ENCODE results near the gene SNED1.

The SNED1 gene

GRCh38 chr2:241061275-241061674, 62.9 kb downstream of the SNED1 start:
- no peaks in the 10 kb centered on the region for H3K9me3 Mint-ChIP-seq
- peaks cover 5% of the 10 kb centered on the region for H3K27me3 Mint-ChIP-seq (ENCODE audit: low read depth)
- H3K4me1 Mint-ChIP-seq (ENCODE audit: low read depth): peaks cover 3% of the 10 kb centered on the region
- peaks cover 1% of the 10 kb centered on the region for H3K36me3 Mint-ChIP-seq (ENCODE audit: low read depth)
- no peak overlapping the region for H3K4me3 Mint-ChIP-seq
- H3K27ac Mint-ChIP-seq: no peak overlapping the region

- H3K36me3 Mint-ChIP-seq (ENCODE audit: low read depth): peaks cover 1% of the 10 kb centered on the region
- no peaks in the 10 kb centered on the region for H3K9me3 Mint-ChIP-seq
- H3K4me1 Mint-ChIP-seq (ENCODE audit: low read depth): peaks cover 3% of the 10 kb centered on the region
- H3K27ac Mint-ChIP-seq: no peak overlapping the region
- peaks cover 3% of the 10 kb centered on the region for H3K27me3 Mint-ChIP-seq (ENCODE audit: low read depth)
- no peak overlapping the region for H3K4me3 Mint-ChIP-seq
Measured at GRCh38 chr2:241062389-241063092, 64.1 kb downstream of the SNED1 start.

- Mint-ChIP-seq H3K4me1 (ENCODE audit: low read depth) (peaks cover 3% of the 10 kb centered on the region), H3K27me3 (ENCODE audit: low read depth) (peaks cover 3% of the 10 kb centered on the region), H3K4me3 (no peak overlapping the region), H3K27ac (no peak overlapping the region), H3K9me3 (no peaks in the 10 kb centered on the region), H3K36me3 (ENCODE audit: low read depth) (peaks cover 1% of the 10 kb centered on the region)
Measured at GRCh38 chr2:241063093-241063551, 64.7 kb downstream of the SNED1 start.

GRCh38 chr2:241063587-241063986, 65.2 kb downstream of the SNED1 start:
- peaks cover 3% of the 10 kb centered on the region for H3K4me1 Mint-ChIP-seq (ENCODE audit: low read depth)
- H3K36me3 Mint-ChIP-seq (ENCODE audit: low read depth): peaks cover 1% of the 10 kb centered on the region
- H3K4me3 Mint-ChIP-seq: no peak overlapping the region
- no peak overlapping the region for H3K27ac Mint-ChIP-seq
- peaks cover 3% of the 10 kb centered on the region for H3K27me3 Mint-ChIP-seq (ENCODE audit: low read depth)
- no peaks in the 10 kb centered on the region for H3K9me3 Mint-ChIP-seq

GRCh38 chr2:241064008-241064801, 65.8 kb downstream of the SNED1 start:
- Mint-ChIP-seq H3K4me1 (ENCODE audit: low read depth) (peaks cover 3% of the 10 kb centered on the region), H3K36me3 (ENCODE audit: low read depth) (peaks cover 1% of the 10 kb centered on the region), H3K9me3 (no peaks in the 10 kb centered on the region), H3K27ac (peak overlapping the region; percentile 34), H3K27me3 (ENCODE audit: low read depth) (peaks cover 3% of the 10 kb centered on the region), H3K4me3 (peak overlapping the region; percentile 37)

GRCh38 chr2:241064802-241065354, 66.5 kb downstream of the SNED1 start:
- Mint-ChIP-seq H3K4me1 (ENCODE audit: low read depth) (peaks cover 3% of the 10 kb centered on the region), H3K27me3 (ENCODE audit: low read depth) (no peaks in the 10 kb centered on the region), H3K27ac (no peak overlapping the region), H3K36me3 (ENCODE audit: low read depth) (peaks cover 1% of the 10 kb centered on the region), H3K9me3 (no peaks in the 10 kb centered on the region), H3K4me3 (no peak overlapping the region)

GRCh38 chr2:241065355-241065803, 67.0 kb downstream of the SNED1 start:
- no peak overlapping the region for H3K4me3 Mint-ChIP-seq
- H3K36me3 Mint-ChIP-seq (ENCODE audit: low read depth): peaks cover 1% of the 10 kb centered on the region
- H3K27me3 Mint-ChIP-seq (ENCODE audit: low read depth): no peaks in the 10 kb centered on the region
- H3K4me1 Mint-ChIP-seq (ENCODE audit: low read depth): peaks cover 3% of the 10 kb centered on the region
- no peaks in the 10 kb centered on the region for H3K9me3 Mint-ChIP-seq
- H3K27ac Mint-ChIP-seq: no peak overlapping the region

- Mint-ChIP-seq H3K9me3 (no peaks in the 10 kb centered on the region), H3K36me3 (ENCODE audit: low read depth) (peaks cover 1% of the 10 kb centered on the region), H3K27me3 (ENCODE audit: low read depth) (no peaks in the 10 kb centered on the region), H3K4me3 (no peak overlapping the region), H3K27ac (no peak overlapping the region), H3K4me1 (ENCODE audit: low read depth) (peaks cover 3% of the 10 kb centered on the region)
Measured at GRCh38 chr2:241066171-241066892, 67.9 kb downstream of the SNED1 start.

- Mint-ChIP-seq H3K4me1 (ENCODE audit: low read depth) (peaks cover 3% of the 10 kb centered on the region), H3K36me3 (ENCODE audit: low read depth) (peaks cover 1% of the 10 kb centered on the region), H3K4me3 (no peak overlapping the region), H3K27ac (no peak overlapping the region), H3K27me3 (ENCODE audit: low read depth) (no peaks in the 10 kb centered on the region), H3K9me3 (no peaks in the 10 kb centered on the region)
Measured at GRCh38 chr2:241066893-241067341, 68.5 kb downstream of the SNED1 start.

GRCh38 chr2:241067501-241068135, 69.2 kb downstream of the SNED1 start:
- H3K36me3 Mint-ChIP-seq (ENCODE audit: low read depth): peaks cover 1% of the 10 kb centered on the region
- H3K27me3 Mint-ChIP-seq (ENCODE audit: low read depth): no peaks in the 10 kb centered on the region
- H3K9me3 Mint-ChIP-seq: no peaks in the 10 kb centered on the region
- no peak overlapping the region for H3K27ac Mint-ChIP-seq
- peaks cover 3% of the 10 kb centered on the region for H3K4me1 Mint-ChIP-seq (ENCODE audit: low read depth)
- no peak overlapping the region for H3K4me3 Mint-ChIP-seq

GRCh38 chr2:241068136-241068941, 69.9 kb downstream of the SNED1 start:
- H3K4me3 Mint-ChIP-seq: no peak overlapping the region
- H3K9me3 Mint-ChIP-seq: no peaks in the 10 kb centered on the region
- no peak overlapping the region for H3K27ac Mint-ChIP-seq
- no peaks in the 10 kb centered on the region for H3K27me3 Mint-ChIP-seq (ENCODE audit: low read depth)
- H3K4me1 Mint-ChIP-seq (ENCODE audit: low read depth): peaks cover 3% of the 10 kb centered on the region
- peaks cover 1% of the 10 kb centered on the region for H3K36me3 Mint-ChIP-seq (ENCODE audit: low read depth)

GRCh38 chr2:241068942-241069810, 70.8 kb downstream of the SNED1 start:
- H3K9me3 Mint-ChIP-seq: no peaks in the 10 kb centered on the region
- H3K4me1 Mint-ChIP-seq (ENCODE audit: low read depth): peaks cover 2% of the 10 kb centered on the region
- H3K27me3 Mint-ChIP-seq (ENCODE audit: low read depth): no peaks in the 10 kb centered on the region
- no peak overlapping the region for H3K27ac Mint-ChIP-seq
- no peak overlapping the region for H3K4me3 Mint-ChIP-seq
- peaks cover 1% of the 10 kb centered on the region for H3K36me3 Mint-ChIP-seq (ENCODE audit: low read depth)
